ENCODE measurements around the gene B4GAT1.

B4GAT1 gene

GRCh38 chr11:66335531-66336233 lies 11.7 kb downstream of the B4GAT1 start:
- Histone ChIP-seq H3K27ac (ENCODE audit: low read length, poor library complexity, severe bottlenecking) (peak overlapping the region; percentile 97), H3K23ac (ENCODE audit: low read length in 2 of 2) (no peak overlapping the region), H3K4me2 (ENCODE audit: low read length, poor library complexity, severe bottlenecking) (peak overlapping the region; percentile 68), H3K4me3 (ENCODE audit: insufficient read depth in 1 of 2, low read depth in 1 of 2, low read length in 2 of 2) (peak overlapping the region; percentile 68 to 85), H3K36me3 (ENCODE audit: control insufficient read depth in 1 of 2, insufficient read depth in 2 of 2, low read depth in 1 of 2, low read length in 2 of 2) (peaks cover 60 to 77% of the 10 kb centered on the region in 2 experiments), H3K14ac (ENCODE audit: low read length in 2 of 2) (peak overlapping the region in 1 of 2 experiments; percentile 95), H4K91ac (ENCODE audit: low read length) (peak overlapping the region; percentile 99), H3K4ac (ENCODE audit: low read depth in 1 of 2, low read length in 2 of 2) (peak overlapping the region; percentile 90 to 94), H3K18ac (ENCODE audit: low read depth in 1 of 2, low read length in 2 of 2) (peak overlapping the region; percentile 97 to 99), H2BK12ac (ENCODE audit: low read length in 2 of 2) (peak overlapping the region; percentile 49 to 93), H2BK120ac (ENCODE audit: low read depth, low read length) (peak overlapping the region; percentile 91), H3K9me3 (ENCODE audit: control insufficient read depth, low read length) (no peaks in the 10 kb centered on the region), H2AK5ac (ENCODE audit: low read length, severe bottlenecking) (peak overlapping the region; percentile 46), H3K27me3 (ENCODE audit: control insufficient read depth in 1 of 2, insufficient read depth in 1 of 2, low read length in 2 of 2) (no peaks in the 10 kb centered on the region), H4K8ac (ENCODE audit: low read length) (peak overlapping the region; percentile 92), H2BK5ac (ENCODE audit: low read depth, low read length, poor library complexity, severe bottlenecking) (peak overlapping the region; percentile 90), H3K4me1 (ENCODE audit: control insufficient read depth, insufficient read depth, low read depth, low read length) (peaks cover 66% of the 10 kb centered on the region), H2AFZ (ENCODE audit: low read depth, low read length) (peak overlapping the region; percentile 7), H3K79me1 (replicated peaks; ENCODE audit: low read length, poor library complexity, severe bottlenecking) (peaks cover 30% of the 10 kb centered on the region), H2BK15ac (ENCODE audit: low read depth, poor library complexity, severe bottlenecking) (peak overlapping the region; percentile 92), H3K9ac (ENCODE audit: low read length) (peak overlapping the region; percentile 99)
- peak; percentile 82 for DNase-seq
- 3% methylated on average over 35 of the region's 35 CpGs for WGBS

- Histone ChIP-seq H3K9ac (ENCODE audit: low read length) (peak overlapping the region; percentile 99), H3K4me2 (ENCODE audit: low read length, poor library complexity, severe bottlenecking) (peak overlapping the region; percentile 68), H2BK15ac (ENCODE audit: low read depth, poor library complexity, severe bottlenecking) (peak overlapping the region; percentile 71), H3K9me3 (ENCODE audit: control insufficient read depth, low read length) (no peaks in the 10 kb centered on the region), H2BK120ac (ENCODE audit: low read depth, low read length) (peak overlapping the region; percentile 78), H3K27ac (ENCODE audit: low read length, poor library complexity, severe bottlenecking) (peak overlapping the region; percentile 97), H4K8ac (ENCODE audit: low read length) (peak overlapping the region; percentile 73), H3K4me1 (ENCODE audit: control insufficient read depth, insufficient read depth, low read depth, low read length) (peaks cover 68% of the 10 kb centered on the region), H3K4me3 (ENCODE audit: insufficient read depth in 1 of 2, low read depth in 1 of 2, low read length in 2 of 2) (peak overlapping the region; percentile 68 to 85), H4K91ac (ENCODE audit: low read length) (peak overlapping the region; percentile 99), H2AFZ (ENCODE audit: low read depth, low read length) (no peak overlapping the region), H2BK5ac (ENCODE audit: low read depth, low read length, poor library complexity, severe bottlenecking) (no peak overlapping the region), H3K23ac (ENCODE audit: low read length in 2 of 2) (no peak overlapping the region), H3K4ac (ENCODE audit: low read depth in 1 of 2, low read length in 2 of 2) (peak overlapping the region; percentile 90 to 94), H3K14ac (ENCODE audit: low read length in 2 of 2) (peak overlapping the region in 1 of 2 experiments; percentile 84), H3K18ac (ENCODE audit: low read depth in 1 of 2, low read length in 2 of 2) (peak overlapping the region; percentile 97 to 99), H3K27me3 (ENCODE audit: control insufficient read depth in 1 of 2, insufficient read depth in 1 of 2, low read length in 2 of 2) (no peaks in the 10 kb centered on the region), H2BK12ac (ENCODE audit: low read length in 2 of 2) (peak overlapping the region in 1 of 2 experiments; percentile 26), H2AK5ac (ENCODE audit: low read length, severe bottlenecking) (peak overlapping the region; percentile 29), H3K79me1 (replicated peaks; ENCODE audit: low read length, poor library complexity, severe bottlenecking) (peaks cover 22% of the 10 kb centered on the region), H3K36me3 (ENCODE audit: control insufficient read depth in 1 of 2, insufficient read depth in 2 of 2, low read depth in 1 of 2, low read length in 2 of 2) (peaks cover 52 to 69% of the 10 kb centered on the region in 2 experiments)
- WGBS: 81% methylated on average over 42 of the region's 42 CpGs
- peak; percentile 42 for DNase-seq
These were observed 12.6 kb downstream of the B4GAT1 start for GRCh38 chr11:66334605-66335442.

GRCh38 chr11:66333896-66334604 lies 13.4 kb downstream of the B4GAT1 start:
- Histone ChIP-seq H3K4me2 (ENCODE audit: low read length, poor library complexity, severe bottlenecking) (peak overlapping the region; percentile 68), H3K4ac (ENCODE audit: low read depth in 1 of 2, low read length in 2 of 2) (no peak overlapping the region), H2AFZ (ENCODE audit: low read depth, low read length) (no peak overlapping the region), H3K4me3 (ENCODE audit: insufficient read depth in 1 of 2, low read depth in 1 of 2, low read length in 2 of 2) (peak overlapping the region; percentile 68 to 85), H2AK5ac (ENCODE audit: low read length, severe bottlenecking) (no peak overlapping the region), H2BK15ac (ENCODE audit: low read depth, poor library complexity, severe bottlenecking) (peak overlapping the region; percentile 37), H2BK120ac (ENCODE audit: low read depth, low read length) (no peak overlapping the region), H3K9me3 (ENCODE audit: control insufficient read depth, low read length) (no peaks in the 10 kb centered on the region), H3K9ac (ENCODE audit: low read length) (peak overlapping the region; percentile 99), H3K4me1 (ENCODE audit: control insufficient read depth, insufficient read depth, low read depth, low read length) (peaks cover 65% of the 10 kb centered on the region), H3K14ac (ENCODE audit: low read length in 2 of 2) (peak overlapping the region in 1 of 2 experiments; percentile 50), H3K27ac (ENCODE audit: low read length, poor library complexity, severe bottlenecking) (no peak overlapping the region), H4K91ac (ENCODE audit: low read length) (peak overlapping the region; percentile 18), H3K79me1 (replicated peaks; ENCODE audit: low read length, poor library complexity, severe bottlenecking) (peaks cover 16% of the 10 kb centered on the region), H3K18ac (ENCODE audit: low read depth in 1 of 2, low read length in 2 of 2) (peak overlapping the region in 1 of 2 experiments; percentile 99), H3K27me3 (ENCODE audit: control insufficient read depth in 1 of 2, insufficient read depth in 1 of 2, low read length in 2 of 2) (no peaks in the 10 kb centered on the region), H4K8ac (ENCODE audit: low read length) (peak overlapping the region; percentile 24), H3K36me3 (ENCODE audit: control insufficient read depth in 1 of 2, insufficient read depth in 2 of 2, low read depth in 1 of 2, low read length in 2 of 2) (peaks cover 44 to 61% of the 10 kb centered on the region in 2 experiments), H2BK12ac (ENCODE audit: low read length in 2 of 2) (peak overlapping the region in 1 of 2 experiments; percentile 33), H2BK5ac (ENCODE audit: low read depth, low read length, poor library complexity, severe bottlenecking) (no peak overlapping the region), H3K23ac (ENCODE audit: low read length in 2 of 2) (no peak overlapping the region)
- WGBS: 89% methylated on average over 29 of the region's 29 CpGs
- DNase-seq: no peak

Measured in mesenchymal stem cell (in vitro differentiated cells and primary cell).